ENCODE results near the gene TENT4A. TPM values are rescaled to one million over a fixed set of nuclear protein-coding genes. Genes with fewer than 3 reads are reported as not detected.

The TENT4A gene
- 22.9 and 23.3 TPM in 2 replicates for total RNA-seq (2014; rRNA removed; shearing (Covaris generic))

DNA sequence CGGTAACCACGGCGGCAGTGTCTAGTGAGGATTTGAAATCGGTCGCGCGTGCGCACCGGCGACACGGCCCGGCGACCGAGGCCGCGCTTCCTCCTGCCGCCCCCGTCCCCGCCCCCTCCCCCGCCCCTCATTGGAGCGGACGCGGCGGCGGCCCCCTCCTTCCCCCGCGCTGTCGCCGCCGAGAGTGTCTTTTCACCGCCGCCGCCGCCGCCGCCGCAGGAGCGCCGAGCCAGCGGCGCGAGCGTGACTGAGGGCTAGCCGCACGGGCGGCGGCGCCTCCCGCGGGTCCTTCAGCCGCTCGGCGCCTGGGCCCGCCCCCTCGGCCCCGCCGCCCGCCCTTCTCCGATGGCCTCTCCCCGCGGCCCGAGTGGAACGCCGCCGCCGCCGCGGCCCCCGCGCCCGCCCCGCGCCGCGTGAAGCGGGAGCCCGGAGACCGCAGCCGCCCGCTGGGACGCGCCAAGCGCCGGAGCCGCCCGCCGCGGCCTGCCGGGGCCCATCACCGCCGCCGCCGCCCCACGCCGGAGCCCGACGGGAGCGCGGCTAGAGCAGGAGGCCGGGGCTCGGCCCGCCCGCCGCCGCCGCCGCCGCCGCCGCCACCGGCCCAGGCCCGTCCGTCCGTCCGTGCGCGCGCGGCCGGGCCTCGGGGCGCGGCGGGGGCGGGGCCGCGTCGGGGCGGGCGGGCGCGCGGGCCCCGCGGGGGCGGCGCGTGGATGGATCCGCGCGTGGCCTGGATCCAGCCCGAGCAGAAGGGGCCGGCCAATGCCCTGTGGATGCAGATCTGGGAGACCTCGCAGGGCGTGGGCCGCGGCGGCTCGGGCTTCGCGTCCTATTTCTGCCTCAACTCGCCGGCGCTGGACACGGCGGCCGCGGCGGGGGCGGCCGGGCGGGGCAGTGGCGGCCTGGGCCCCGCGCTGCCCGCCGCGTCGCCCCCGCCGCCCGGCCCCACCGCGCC is at the start of gene TENT4A:
TENT4A (plus strand) TSS at position 159 of the 952 bp plus-strand sequence; CDS start at position 711, 552 bp downstream.

Other genes with a start within 250 kb of the TENT4A start
- 109 and 116 TPM in 2 replicates for gene NSUN2, start 80.4 kb upstream of the TENT4A start, total RNA-seq (2014; rRNA removed; shearing (Covaris generic))
- 11.3 and 29.4 TPM in 2 replicates for gene SRD5A1, start 80.0 kb upstream of the TENT4A start, total RNA-seq (2014; rRNA removed; shearing (Covaris generic))